ENCODE data around the gene C2. TPM values are rescaled to one million over a fixed set of nuclear protein-coding genes. Genes with fewer than 3 reads are reported as not detected.
"Not testable (repeated sequence)": the region's sequence is repeated elsewhere in the genome, so short reads cannot be mapped to it uniquely, and the experiment has no call there.

Gene C2
- polyA plus RNA-seq, 1 donor, result 3.9 TPM

DNA sequence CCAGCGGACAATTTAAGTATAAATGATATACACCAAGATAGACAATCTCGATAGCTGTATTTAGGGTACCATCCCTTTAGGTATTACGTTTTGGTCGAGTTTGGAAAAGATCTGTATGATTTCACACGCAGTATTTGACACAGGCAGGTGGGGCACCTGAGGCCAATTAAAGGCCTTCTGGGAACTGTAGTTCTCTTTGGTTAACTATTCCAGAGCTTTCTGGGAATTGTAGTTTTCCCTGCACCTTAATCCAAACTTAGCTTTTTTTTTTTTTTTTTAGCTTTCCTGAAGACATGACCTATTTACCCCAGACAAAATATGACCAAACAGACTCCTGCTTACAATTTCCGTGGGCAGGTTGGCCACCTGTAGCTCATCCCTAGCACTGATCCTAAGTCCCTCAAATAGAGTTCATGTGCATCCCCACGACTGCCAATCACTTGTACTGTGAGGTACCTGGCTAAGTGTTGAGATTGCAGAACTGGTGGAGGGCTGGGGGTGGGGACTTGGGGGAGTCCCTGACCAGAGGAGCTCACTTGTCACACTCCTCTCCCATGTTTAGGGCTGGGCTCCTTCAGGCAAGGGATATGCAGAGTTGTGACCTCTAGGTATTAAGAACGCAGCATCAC is 29.0 kb upstream of the C2 start:
- DNase-seq, result no peak

- DNase-seq, result no peak
Observed at GRCh38 chr6:31899215-31899614, 28.3 kb upstream of the C2 start.

GRCh38 chr6:31899882-31900722 is 27.4 kb upstream of the C2 start:
- DNase-seq, result no peak

- DNase-seq, result no peak
Observed at GRCh38 chr6:31900917-31901414, 26.6 kb upstream of the C2 start.

DNA sequence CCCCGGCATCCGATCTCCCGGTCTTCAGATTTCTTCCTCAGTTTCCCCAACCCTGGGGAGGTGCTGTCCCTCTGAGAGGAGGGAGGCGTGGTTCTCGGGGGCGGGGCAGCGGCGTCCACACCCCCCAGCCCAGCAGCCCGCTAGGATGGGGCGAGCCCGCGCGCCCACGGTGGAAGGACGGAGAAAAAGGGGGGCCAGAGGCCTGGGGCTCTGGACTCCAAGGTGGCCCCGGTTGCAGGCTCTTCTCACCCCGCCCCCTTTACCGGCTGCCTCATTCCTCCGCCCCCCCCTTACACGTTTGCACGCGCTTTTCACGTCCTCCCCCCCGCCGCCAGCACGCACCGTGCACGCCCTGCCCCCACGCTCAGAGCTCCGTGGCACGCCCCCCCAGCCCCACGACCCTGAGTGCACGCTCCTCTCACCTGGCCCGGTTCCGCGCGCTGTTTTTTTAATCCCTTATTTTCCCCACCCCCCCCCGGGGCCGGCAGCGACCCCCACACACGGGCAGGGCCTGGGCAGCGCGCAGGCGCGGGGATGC is 26.0 kb upstream of the C2 start:
- no peak for DNase-seq

DNA sequence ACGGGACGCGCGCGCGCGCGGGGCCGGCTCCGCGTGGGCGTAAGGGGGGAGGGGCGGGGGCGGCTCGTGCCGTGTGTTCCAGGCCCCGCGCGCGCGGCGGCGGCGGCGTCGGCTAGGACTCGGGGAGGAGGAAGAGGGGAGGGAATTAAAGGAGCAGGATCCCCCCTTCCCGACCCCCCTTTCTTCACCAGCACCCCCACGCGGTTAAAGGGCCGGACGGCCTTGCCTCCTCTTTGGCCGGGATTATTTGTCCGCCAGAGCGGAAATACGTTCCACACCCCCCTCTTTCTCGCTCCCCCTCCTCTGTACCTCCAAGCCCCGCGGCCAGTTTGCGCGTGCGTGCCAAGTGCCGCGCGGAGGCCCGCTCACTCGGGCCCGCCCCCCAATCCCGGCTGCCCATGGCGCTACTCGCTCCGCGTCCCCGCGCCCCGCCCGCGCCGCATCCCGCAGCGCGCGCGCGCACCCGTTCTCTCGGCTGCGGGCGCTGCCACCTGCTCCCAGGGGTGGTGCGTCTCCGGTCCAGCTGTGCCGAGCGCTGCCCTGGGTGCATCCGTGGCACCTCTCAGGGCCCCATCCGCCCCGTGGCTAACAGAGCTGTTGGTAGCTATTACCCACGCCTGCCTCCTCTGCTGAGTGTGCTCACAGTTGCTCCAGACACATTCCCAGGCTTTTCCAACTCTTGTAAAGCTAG is 25.4 kb upstream of the C2 start, which contains the start of gene ZBTB12:
Gene ZBTB12, minus strand, starts transcription at position 134 of the 691 bp plus-strand sequence. CDS start 781 bp downstream, outside the sequence.
- DNase-seq, result peak; percentile 98

DNA sequence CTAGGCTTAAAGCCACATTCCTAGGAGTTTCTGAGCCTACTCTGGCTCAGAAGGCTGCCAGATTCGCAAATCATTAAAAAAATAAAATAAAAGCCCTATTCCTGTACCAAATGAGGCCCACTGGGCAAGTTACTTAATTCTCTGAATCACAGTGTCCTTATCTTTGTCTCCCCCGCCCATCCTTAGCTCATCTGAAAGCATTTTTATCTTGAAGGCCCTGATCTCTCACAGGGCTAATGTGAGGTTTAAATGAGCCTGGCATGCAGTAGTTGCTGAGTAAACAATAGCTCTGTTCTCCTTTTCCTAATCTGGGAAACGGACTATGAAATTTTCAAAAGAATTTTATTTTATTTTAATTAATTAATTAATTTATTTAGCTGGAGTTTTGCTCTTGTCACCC is 23.6 kb upstream of the C2 start:
- DNase-seq, result no peak

DNA sequence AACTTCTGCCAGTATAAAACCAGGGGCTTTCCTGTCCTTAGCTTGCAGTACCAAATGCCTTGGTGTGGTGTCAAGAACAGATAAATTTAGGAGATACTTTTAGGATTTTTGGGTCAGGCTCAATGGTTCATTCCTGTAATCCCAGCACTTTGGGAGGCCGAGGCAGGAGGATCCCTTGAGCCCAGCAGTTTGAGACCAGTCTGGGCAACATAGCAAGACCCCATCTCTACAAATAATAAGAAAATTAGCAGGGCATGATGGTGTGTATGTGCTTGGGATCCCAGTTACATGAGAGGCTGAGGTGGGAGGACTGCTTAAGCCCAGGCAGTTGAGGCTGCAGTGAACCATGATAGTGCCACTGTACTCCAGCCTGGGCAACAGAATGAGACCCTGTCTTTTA is 22.5 kb upstream of the C2 start:
- DNase-seq, result no peak

DNA sequence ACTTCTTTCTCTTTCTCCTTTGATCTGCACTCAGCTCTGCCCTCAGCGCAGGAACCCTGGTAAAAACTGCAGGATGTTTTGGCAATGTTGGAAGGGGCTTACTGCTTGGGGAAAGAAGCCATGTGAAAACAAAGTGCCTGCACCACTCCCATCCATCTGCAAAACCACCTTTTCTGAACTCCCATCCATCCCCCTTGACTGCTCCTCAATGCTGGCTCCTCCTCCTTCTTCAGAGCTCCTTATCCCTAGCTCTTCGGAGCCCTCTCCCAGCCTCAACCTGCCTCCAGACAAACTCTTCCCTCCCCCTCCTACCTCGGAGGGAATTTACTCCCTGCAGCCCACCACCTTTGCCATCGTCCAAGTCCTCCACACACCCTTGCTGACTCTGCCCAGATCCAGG is 21.4 kb upstream of the C2 start:
- no peak for DNase-seq

DNA sequence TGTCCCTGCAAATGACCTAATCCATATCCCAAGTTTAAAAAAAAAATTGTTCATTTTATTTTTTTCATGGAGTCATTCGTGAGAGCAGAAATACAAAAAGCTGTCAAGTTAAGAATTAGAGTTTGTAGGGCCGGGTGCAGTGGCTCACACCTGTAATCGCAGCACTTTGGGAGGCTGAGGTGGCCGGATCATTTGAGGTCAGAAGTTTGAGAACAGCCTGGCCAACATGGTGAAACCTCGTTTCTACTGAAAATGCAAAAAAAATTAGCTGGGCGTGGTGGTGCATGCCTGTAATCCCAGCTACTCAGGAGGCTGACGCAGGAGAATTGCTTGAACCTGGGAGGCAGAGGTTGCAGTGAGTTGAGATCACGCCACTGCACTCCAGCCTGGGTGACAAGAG is 20.8 kb upstream of the C2 start:
- not testable (repeated sequence) for DNase-seq

GRCh38 chr6:31907158-31907813 is 20.2 kb upstream of the C2 start:
- DNase-seq, result no peak

GRCh38 chr6:31908255-31908654 is 19.3 kb upstream of the C2 start:
- DNase-seq, result not testable (repeated sequence)

GRCh38 chr6:31908791-31909190 is 18.7 kb upstream of the C2 start:
- DNase-seq, result no peak

DNA sequence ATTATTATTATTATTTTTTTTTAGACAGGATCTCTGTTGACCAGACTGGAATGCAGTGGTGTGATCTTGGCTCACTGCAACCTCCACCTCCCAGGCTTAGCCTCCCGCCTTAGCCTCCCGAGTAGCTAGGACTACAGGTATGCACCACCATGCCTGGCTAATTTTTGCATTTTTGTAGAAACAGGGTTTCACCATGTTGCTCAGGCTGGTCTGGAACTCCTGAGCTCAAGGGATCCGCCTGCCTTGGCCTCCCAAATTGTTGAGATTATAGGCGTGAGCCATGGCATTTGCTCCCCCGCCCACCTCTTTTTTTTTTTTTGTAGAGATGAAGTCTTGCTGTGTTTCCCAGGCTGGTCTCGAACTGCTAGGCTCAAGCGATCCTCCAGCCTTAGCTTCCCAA is 18.2 kb upstream of the C2 start:
- not testable (repeated sequence) for DNase-seq

DNA sequence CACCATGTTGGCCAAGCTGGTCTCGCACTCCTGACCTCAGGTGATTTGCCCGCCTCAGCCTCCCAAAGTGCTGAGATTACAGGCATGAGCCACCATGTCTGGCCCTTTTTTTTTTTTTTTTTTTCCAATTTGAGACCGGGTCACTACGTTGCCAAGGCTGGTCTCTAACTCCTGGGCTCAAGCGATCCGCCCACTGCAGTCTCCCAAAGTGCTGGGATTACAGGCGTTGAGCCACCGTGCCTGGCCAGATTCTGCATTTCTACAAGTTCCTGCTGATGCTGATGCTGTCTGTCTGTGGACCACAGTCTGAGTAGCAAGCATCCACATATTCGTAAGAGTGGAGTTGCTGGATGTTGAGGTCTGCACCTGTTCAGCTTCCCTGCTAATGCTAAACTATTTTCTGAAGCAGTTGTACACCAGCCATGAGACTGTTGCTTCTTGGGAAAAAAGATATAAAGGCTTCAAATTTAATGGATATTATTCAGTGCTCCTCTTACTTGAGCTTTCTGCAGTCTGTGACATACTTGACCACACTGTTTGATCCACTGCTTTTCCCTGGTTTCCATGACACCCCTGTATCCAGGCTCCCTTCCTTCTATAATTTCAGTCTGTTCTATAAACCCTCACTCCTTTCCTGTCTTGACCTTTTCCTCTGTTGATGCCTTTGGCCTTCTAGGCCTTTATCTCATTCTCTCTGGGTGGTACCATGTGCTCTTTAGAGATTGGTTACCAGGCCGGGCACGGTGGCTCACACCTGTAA is 15.5 kb upstream of the C2 start:
- DNase-seq, result no peak

GRCh38 chr6:31915351-31915750 is 12.2 kb upstream of the C2 start:
- no peak for DNase-seq

GRCh38 chr6:31915756-31916155 is 11.8 kb upstream of the C2 start:
- no peak for DNase-seq

DNA sequence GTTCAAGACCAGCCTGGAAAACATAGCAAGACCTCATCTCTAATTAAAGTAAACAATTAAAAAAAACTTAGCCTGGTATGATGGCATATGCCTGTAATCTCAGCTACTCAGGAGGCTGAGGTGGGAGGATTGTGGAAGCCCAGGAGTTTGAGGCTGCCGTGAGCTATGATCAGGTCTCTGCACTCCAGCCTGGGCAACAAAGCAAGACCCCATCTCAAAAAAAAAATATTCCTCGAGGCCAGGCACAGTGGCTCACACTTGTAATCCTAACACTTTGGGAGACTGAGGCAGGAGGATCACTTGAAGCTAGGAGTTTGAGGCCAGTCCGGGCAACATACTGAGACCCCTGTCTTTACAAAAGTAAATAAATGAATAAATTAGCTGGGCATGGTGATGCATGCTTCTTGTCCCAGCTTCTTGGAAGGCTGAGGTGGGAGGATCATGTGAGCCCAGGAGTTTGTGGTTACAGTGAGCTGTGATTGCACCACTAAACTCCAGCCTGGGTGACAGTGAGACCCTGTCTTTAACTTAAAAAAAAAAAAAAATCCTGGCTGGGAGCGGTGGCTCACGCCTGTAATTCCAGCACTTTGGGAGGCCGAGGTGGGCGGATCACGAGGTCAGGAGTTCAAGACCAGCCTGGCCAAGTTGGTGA is 9.3 kb upstream of the C2 start:
- no peak for DNase-seq

GRCh38 chr6:31919624-31920303 is 7.8 kb upstream of the C2 start:
- DNase-seq, result no peak

DNA sequence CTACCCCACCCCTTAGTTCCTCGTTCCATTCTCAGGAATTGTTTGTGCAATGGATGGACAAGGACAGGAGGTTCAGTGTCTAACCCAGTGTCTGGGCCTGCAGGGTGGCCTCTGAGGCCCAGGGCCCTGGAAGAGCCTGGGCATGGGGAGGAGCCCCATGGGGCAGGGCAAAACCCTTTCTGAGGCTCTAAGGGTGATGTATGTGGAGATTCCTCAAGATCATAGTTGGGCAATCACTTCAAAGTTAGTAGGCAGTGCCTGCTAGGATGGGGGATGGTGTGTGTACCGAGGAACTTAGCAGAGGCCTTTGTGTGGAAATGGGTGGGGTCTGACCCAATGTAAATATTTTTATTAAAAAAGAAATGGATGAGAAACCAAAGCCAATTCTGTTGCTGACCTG is 6.7 kb upstream of the C2 start:
- DNase-seq, result no peak
